GM19395 (cell line): ENCODE data around the gene CCDC82.
"Not testable (repeated sequence)": the region's sequence is repeated elsewhere in the genome, so short reads cannot be mapped to it uniquely, and the experiment has no call there.

Source experiments
- ATAC-seq: cut with Tn5 transposase; IDR thresholded peaks from one replicate; pipeline ENCODE4 v1.9.1; 2021; ENCODE audit warnings: mild to moderate bottlenecking, moderate library complexity; ENCODE audit not compliant: unreplicated experiment

The CCDC82 gene

DNA sequence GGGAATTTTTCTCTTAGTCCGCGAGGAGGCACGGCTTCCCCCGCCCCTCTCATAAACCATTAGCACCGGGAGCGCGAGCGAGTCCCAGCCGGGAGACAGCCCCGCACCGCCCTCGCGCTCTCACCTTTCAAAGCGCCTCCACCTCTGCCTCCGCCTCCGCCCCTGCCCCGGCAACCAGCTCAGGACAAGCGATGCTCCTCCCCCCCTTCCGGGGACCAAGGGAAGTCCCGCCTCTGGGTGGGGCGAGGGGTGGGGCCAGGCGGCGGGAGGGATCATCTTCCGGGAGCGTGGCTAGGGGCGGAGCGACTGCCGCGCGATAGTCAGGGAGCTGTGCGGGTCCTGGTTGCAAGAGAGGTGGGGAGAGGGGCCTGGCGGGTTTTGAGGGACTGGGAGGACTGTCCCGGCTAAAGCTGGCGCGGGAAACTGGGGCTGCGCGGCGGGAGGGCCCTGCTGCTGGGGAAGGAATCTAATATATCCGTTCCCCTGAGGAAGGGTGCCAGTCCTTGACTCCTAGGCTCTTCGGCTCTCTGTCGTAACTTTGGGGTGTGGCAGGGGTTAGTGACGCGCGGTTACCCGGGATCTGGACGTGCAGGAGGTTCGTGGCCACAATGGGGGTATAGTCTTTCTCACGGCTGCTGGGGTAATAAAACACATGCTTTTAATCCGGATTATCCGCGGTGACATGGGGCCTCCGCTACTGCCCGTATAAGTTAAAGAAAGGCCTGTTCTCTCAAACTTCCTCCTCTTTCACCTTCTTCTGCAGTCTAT, at the start of gene CCDC82, which contains the start of gene JRKL:
Gene CCDC82, minus strand, starts transcription at position 193 of the 768 bp plus-strand sequence. CDS start 5,165 bp downstream, outside the sequence.
Gene JRKL, plus strand, starts transcription at position 294 of the 768 bp plus-strand sequence. CDS start 637 bp downstream, outside the sequence.
- peak; percentile 92 for ATAC-seq

DNA sequence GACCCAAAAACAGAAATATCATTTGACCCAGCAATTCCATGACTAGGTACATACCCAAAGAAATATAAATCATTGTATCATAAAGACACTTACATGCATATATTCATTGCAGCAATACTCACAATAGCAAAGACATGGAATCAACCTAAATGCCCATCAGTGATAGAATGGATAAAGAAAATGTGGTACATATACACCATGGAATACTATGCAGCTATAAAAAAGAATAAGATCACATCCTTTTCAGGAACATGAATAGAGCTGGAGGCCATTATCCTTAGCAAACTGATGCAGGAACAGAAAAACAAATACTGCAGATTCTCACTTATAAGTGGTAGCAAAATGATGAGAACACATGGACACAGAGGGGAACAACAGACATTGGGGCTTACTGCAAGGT, 42.9 kb upstream of the CCDC82 start:
- not testable (repeated sequence) for ATAC-seq

DNA sequence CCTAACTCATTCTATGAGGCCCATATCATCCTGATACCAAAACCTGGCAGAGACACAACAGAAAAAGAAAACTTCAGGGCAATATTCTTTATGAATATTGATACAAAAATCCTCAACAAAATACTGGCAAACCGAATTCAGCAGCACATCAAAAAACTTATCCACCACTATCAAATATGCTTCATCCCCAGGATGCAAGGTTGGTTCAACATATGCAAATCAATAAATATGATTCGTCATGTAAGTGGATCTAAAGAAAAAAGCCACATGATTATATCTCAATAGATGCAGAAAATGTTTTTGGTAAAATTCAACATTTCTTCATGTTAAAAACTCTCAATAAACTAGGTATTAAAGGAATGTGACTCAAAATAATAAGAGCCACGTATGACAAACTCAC, 41.0 kb upstream of the CCDC82 start:
- ATAC-seq, result no peak

DNA sequence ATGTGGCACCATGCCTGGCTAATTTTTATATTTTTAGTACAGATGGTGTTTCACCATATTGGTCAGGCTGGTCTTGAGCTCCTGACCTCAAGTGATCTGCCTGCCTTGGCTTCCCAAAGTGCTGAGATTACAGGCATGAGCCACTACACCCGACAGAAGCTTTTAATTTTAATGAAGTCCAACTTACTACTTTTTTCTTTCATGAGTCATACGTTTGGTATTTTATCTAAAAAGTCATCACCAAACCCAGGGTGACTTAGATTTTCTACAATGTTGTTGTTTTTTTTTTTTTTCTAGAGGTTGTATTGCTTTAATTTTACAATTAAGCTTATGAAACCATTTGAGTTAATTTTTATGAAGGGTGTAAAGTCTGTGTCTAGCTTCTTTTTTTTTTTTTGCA, 35.0 kb upstream of the CCDC82 start:
- no peak for ATAC-seq

DNA sequence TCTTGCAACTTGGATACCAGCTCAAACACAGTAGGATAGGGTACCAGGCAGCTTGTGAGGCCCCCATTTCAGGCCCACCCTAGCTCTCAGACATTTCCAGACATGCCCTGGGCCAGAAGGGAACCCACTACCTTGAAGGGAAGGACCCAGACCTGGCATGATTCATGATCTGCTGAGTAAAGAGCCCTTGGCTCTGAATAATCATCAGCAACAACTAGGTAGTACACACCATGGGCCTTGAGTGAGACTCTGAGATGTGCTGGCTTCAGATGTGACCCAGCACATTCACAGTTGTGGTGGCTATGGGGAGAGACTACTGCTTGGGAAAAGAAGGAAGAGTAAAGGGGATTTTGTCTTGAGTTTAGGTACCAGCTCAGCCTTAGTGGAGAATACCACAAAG, 23.7 kb upstream of the CCDC82 start:
- no peak for ATAC-seq

DNA sequence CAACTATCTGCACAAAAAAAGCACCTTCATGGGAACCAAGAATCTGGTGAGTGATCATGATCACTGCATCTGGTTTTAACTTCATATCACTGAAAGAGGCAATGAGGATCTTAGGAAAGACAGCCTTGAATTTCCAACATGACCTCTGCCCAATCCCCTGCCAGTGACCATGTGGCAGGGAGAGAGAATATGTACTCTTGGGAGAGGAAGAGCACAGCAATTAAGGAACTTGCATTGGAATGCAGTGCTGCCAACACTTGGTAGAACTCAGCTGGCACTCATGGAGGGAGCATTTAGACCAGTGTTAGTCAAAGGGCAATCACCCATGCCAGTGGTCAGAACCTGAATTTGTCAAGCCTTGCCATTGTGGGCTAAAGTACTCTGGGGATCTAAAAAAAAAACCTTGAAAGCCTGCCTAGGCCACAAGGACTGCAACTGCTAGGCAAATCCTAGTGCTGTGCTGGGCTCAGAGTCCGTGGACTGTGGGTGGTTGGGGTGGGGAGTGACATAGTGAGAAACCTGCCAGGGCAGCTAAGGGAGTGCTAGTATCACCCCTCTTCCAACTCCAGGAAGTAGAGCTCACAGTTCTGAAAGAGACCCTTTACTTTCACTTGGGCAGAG, 23.2 kb upstream of the CCDC82 start:
- no peak for ATAC-seq

DNA sequence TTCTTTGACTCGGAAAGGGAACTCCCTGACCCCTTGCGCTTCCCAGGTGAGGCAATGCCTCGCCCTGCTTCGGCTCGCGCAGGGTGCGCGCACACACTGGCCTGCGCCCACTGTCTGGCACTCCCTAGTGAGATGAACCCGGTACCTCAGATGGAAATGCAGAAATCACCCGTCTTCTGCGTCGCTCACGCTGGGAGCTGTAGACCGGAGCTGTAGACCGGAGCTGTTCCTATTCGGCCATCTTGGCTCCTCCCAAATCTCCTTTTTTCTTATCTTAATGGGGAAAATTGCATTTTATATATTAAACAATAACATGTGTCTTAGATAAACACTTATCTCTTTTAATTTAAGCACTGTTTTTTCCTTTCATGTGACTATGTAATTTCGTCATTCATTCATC, 21.7 kb upstream of the CCDC82 start:
- not testable (repeated sequence) for ATAC-seq

DNA sequence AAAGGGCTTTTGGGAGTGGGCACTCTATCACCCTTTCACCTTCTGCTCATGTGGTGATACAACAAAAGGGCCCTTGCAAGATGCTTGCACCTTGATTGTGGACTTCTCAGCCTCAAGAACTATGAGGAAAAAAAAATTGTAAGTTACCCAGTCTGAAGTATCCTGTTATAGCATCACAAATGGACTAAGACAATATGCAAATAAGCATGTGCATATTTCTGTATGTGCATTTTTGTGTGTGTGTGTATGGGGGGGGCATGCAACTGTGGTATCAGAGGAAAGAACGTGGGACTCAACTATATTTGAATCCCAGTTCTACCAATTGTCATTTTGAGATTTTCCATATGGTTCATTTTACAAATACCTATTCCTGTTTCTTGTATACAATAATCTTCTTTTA, 11.0 kb upstream of the CCDC82 start:
- no peak for ATAC-seq

DNA sequence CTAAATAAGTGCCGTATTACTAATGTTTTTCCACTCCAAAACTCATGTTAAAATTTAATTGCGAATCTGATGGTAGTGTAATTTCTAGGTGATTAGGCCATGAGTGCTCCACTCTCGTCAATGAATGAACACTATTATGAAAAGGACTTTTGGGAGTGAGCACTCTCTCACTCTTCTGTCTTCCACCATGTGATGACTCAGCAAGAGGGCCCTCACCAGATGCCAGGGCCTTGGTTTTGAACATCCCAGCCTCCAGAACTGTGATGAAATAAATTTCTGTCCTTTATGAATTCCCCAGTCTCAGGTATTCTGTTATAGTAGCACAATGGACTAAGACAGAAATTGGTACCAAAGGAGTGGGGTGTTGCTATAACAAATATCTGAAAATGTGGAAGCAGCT, 8.2 kb upstream of the CCDC82 start:
- ATAC-seq, result no peak

DNA sequence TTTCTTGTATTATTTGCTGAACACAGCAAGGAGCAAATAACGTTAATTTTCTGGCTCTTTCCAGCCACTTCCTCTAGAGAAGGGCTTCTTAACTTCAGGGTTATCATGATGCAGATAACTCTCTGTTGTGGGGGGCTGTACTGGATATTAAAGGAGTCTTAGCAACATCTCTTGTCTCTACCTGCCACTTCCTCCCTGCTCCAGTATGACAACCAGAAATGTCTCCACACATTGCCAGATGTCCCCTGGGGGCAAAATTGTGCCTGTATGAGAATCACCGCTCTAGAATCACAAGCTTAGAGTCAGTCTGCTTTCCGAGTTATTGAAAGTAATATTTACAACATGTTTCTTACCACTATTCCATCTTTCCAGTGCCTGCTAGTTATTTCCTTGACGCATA, 6.9 kb upstream of the CCDC82 start:
- ATAC-seq, result no peak

DNA sequence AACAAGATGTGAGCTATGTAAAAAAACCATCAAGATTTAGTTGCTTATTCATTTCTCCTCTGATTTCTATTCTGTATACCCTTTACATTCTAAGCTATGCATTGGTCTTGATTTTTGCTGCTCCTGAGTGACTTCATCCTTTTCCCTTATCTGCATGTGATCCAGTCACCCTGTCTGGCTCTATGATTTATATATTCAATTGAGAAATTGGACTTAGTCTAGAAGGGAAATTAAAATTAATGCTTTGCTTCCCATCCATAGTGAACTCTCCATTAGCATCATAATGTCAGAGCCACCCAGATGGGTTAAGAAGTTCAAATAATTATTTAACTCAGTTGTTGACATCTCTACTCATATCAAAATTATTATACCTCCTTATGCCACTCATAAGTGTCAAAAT, 5.1 kb upstream of the CCDC82 start:
- no peak for ATAC-seq

DNA sequence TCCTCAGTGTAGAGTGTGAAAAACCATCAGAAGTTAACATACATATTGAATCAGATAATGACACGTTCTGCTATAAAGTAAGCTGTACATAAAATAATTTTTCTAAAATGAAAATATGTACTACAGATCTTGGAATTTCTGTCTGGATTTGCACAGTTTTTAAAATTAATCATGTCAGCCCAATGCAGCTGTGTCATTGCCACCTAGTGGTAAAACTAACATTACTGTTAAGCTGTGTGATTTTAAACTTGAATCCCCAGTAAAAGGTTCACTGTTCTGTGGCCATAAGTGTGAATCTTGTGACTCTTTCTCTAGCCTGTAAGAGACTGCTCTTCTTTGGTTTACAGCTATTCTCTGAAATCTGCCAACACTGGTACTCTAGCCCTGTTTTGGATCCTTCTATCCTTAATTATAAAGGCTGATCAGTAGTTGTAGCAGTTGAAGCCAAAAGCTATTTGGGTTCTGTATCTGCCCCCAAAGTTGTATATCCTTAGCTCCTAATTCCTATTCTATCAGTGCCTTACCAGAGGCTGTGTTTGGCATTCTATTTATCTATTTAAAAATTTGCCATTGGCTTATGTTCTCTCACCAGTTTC, 4.1 kb upstream of the CCDC82 start:
- no peak for ATAC-seq

DNA sequence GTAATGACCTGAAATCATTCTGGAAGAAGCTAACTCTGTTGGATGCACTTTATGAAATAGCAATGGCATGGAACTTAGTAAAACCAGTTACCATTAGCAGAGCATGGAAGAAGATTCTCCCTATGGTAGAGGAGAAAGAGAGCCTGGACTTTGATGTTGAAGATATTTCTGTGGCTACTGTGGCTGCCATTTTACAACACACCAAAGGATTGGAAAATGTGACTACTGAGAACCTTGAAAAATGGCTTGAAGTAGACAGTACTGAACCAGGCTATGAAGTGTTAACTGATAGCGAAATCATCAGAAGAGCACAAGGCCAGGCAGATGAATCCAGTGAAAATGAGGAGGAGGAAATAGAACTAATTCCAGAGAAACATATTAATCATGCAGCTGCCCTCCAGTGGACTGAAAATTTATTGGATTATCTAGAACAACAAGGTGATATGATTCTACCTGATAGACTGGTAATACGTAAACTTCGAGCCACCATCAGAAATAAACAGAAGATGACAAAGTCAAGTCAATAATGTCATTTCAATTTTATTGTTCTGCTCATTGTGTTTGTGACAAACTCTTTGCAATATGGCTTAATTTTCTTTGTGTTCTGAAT, 2.1 kb upstream of the CCDC82 start:
- ATAC-seq, result no peak

DNA sequence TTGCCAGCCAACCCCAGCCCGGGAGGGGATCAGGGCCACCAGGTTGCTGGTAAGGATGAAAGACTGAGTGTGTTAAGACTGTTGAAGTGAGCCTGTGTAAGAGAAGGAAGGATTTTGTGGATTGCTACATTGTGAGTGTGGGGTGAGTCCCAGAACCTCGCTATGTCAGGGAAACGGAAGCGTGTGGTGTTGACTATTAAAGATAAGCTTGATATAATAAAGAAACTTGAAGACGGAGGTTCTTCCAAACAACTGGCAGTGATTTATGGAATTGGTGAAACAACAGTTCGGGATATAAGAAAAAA, 728 bp upstream of the CCDC82 start:
- ATAC-seq, result peak; percentile 2

DNA sequence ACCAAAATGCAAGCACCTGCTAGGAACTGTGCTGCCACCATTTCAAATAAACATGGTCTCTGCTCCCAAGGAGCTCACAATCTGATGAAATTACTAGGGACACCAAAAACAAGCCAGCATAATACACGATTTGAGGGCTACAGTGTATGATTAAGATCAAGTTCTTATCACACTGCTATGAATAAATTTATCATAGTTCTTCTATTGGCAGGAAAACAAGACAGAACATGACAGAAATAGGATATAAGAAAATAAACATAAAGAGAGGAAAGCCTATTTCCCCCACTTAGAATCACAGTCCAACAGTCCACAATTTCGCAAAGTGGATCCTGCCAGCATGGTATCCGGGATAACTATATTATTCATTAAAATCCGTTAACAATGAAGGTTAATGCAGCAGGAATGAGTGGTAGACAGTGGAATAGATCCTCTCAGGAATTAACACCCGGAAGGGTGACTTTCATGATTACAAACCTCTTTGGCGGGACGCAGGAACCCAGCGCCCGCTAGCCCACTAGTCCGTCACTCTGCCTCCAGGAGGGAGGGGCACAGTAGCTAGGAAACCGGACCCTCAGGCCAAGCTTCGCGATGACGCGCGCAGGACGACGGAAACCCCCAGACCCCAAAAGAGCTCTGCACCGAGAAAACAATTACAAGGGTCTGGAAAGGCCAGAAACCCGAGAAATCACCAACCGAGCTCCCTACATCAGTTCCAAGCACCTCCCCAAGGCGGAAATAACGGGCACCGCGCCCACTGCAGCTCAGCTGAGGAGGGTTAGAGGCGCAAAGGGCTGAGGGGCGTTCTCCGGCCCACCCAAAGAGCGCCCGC, 607 bp downstream of the CCDC82 start:
- ATAC-seq, result peak; percentile 69

DNA sequence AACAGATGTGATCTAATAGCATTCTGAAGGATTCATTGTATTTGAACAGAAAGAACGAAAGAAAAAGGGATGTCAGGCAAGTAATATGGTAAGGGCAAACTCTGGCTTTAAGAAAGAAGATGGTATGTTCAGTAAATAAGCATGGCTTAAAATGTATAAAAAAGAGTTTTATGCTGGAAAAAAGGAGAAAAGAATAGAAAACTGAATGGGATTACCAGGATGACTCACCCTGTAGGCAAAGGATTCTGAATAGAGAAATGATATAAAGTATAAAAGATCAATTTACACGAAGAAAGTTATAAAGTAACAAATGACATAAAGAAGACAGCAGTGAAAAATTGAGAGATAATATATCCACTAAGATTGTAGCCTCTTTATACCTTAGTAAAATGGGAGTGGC, 4.5 kb downstream of the CCDC82 start:
- no peak for ATAC-seq

DNA sequence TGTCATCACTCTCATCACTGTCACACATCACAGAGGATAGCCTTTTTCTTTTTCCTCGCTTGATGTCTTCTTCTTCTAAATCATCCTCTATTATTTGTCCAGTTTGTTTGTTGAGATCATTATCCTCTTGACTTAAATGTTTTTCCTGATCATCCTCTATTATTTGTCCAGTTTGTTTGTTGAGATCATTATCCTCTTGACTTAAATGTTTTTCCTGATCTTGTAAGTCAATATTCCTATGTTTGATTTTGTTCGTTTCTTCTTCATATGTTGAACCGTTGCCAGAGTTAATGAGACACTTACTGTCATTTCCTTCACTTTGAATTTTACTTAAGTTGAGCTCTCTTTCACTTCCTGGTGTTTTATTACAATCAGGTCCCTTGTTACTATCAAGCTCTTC, 5.6 kb downstream of the CCDC82 start:
- ATAC-seq, result no peak

DNA sequence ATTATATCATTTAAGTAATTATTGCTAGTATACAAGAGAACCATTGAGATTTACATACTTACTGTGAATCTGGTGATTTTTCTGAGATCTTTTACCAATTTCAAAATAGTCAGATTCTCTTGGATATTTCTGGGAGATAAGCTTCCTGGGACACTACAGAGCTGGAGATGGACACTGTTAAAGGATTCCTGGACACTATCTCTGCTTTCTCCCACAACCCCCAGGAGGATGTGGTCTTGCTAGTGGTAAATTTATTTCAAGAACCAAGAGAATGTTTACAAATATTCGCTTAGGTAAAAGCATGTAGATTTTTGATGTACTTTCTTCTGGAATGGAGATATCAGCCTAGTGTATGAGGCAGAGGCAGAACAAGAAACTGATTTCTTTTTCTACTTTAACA, 12.9 kb downstream of the CCDC82 start:
- ATAC-seq, result no peak

DNA sequence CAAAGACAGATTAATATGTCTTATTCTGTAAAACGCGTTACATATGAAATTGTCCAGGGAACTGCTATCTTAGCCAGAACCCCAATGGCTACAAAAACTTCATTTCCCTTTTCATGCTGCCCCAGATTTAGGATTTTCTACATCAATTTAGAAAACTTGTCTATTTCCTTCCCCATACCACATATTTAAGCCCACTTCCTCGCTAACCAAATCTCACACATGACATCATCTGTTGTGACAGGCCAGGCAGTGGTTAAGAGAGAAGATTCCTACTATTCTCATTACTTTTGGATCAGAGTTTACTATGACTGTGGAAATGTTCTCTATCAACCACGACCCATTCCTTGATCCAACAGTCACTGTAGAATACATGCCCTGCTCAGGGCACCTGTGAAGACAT, 15.9 kb downstream of the CCDC82 start:
- ATAC-seq, result no peak

DNA sequence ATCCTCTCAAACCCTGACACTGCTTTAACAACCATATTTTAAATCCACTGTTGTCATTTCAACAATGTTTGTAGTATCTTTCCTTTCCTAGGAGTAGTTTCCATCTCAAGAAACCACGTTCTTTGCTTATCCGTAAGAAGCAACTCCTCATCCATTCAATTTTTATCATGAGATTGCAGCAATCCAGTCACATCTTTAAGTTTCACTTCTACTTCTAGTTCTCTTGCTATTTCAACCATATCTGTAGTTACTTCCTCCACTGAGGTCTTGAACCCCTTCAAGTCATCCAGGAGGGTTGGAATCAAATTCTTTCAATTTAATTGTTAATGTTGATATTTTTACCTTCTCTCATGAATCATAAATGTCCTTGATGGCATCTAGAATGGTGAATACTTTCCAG, 22.4 kb downstream of the CCDC82 start:
- ATAC-seq, result no peak

DNA sequence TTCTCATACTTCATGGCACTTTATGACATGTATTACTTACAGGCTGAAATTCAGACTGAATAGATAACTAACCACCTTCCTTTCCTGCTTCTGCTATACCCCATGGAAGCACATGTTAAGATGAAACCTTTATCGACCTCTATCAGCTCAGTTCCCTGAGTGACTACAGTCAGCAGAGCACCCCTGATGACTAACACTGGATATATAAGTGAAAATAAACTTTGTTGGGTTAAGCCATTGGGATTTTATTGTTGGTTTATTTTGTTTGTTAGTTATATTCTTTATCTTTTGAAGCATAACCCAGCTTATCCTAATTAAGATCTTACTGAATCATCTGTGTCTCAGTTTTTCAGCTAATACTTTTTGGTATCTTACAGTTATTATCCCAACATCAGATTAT, 23.7 kb downstream of the CCDC82 start:
- no peak for ATAC-seq
